Lower leg skin (tissue), 3 donors: Measurements from ENCODE around the gene PCDHGA4.

Experiments
- CTCF ChIP-seq, 3 donors: fragments of 450-650 bp; IDR thresholded peaks; one replicate each; pipeline ENCODE4 v1.5.1; 2016; ENCODE audit warnings: antibody characterized with exemption in 3 of 3, mild to moderate bottlenecking in 3 of 3, moderate library complexity in 2 of 3
- POLR2A ChIP-seq, 2 donors: fragments of 450-650 bp; IDR thresholded peaks; one replicate each; pipeline ENCODE4 v1.6.1; 2016 to 2017; ENCODE audit warnings: antibody characterized with exemption in 2 of 2, mild to moderate bottlenecking in 1 of 2, moderate library complexity in 1 of 2

- TF ChIP-seq POLR2A (IDR thresholded peaks at IDR 0.05) (no peak), CTCF (IDR thresholded peaks at IDR 0.05) (no peak)
Measured at GRCh38 chr5:141343953-141344463, 10.8 kb upstream of the PCDHGA4 start.
